ENCODE results near the gene VSIG1.

The VSIG1 gene

GRCh38 chrX:108044554-108045256 lies at the start of gene VSIG1:
Gene VSIG1 (plus strand): TSS chrX:108045065. CDS start chrX:108045131, 66 bp downstream.
- DNase-seq, result no peak

GRCh38 chrX:107996124-107996523 lies 48.7 kb upstream of the VSIG1 start:
- no peak for DNase-seq

- DNase-seq, result no peak
These were observed 44.1 kb upstream of the VSIG1 start for GRCh38 chrX:108000751-108001150.

GRCh38 chrX:108001218-108001814 lies 43.5 kb upstream of the VSIG1 start:
- peak; percentile 64 for DNase-seq

GRCh38 chrX:108018656-108019381 lies 26.0 kb upstream of the VSIG1 start:
- DNase-seq, result no peak

GRCh38 chrX:108019382-108019875 lies 25.4 kb upstream of the VSIG1 start:
- DNase-seq, result no peak

GRCh38 chrX:108020631-108021030 lies 24.2 kb upstream of the VSIG1 start:
- peak; percentile 0 for DNase-seq

GRCh38 chrX:108022491-108023089 lies 22.3 kb upstream of the VSIG1 start:
- DNase-seq, result no peak

- DNase-seq, result no peak
These were observed 19.5 kb upstream of the VSIG1 start for GRCh38 chrX:108025376-108025775.

GRCh38 chrX:108025954-108026600 lies 18.8 kb upstream of the VSIG1 start:
- DNase-seq, result no peak

- no peak for DNase-seq
These were observed 16.0 kb upstream of the VSIG1 start for GRCh38 chrX:108028854-108029253.

GRCh38 chrX:108029928-108030711 lies 14.7 kb upstream of the VSIG1 start:
- DNase-seq, result no peak

- DNase-seq, result no peak
These were observed 11.9 kb upstream of the VSIG1 start for GRCh38 chrX:108032944-108033343.

- DNase-seq, result no peak
These were observed 11.0 kb upstream of the VSIG1 start for GRCh38 chrX:108033890-108034289.

- DNase-seq, result no peak
These were observed 10.1 kb upstream of the VSIG1 start for GRCh38 chrX:108034725-108035124.

GRCh38 chrX:108036298-108036973 lies 8.4 kb upstream of the VSIG1 start:
- DNase-seq, result peak; percentile 2

- DNase-seq, result no peak
These were observed 4.8 kb downstream of the VSIG1 start for GRCh38 chrX:108049649-108050048.

GRCh38 chrX:108053218-108053617 lies 8.4 kb downstream of the VSIG1 start:
- DNase-seq, result no peak

- no peak for DNase-seq
These were observed 10.7 kb downstream of the VSIG1 start for GRCh38 chrX:108055546-108055945.

GRCh38 chrX:108059801-108060200 lies 14.9 kb downstream of the VSIG1 start:
- DNase-seq, result no peak

GRCh38 chrX:108064001-108064400 lies 19.1 kb downstream of the VSIG1 start:
- no peak for DNase-seq

All from NCI-H510A treated with DMSO at 0.1 percent for 48 hours (cell line).